HEK293 (cell line): ENCODE data around the gene SALL1.

Source experiments
- ZNF19 ChIP-seq: fragments of 450-650 bp; formaldehyde crosslinking; IDR thresholded peaks from 2 replicates; pipeline ENCODE4; 2016; ENCODE audit warnings: missing biosample characterization, missing genetic modification characterization, low read depth
- ZNF558 ChIP-seq: fragments of 450-650 bp; formaldehyde crosslinking; IDR thresholded peaks from 2 replicates; pipeline ENCODE4 v1.5.1; 2016; ENCODE audit warnings: missing biosample characterization, missing genetic modification characterization
- TF ChIP-seq, protein P1 (sequence below): fragments of 450-650 bp; formaldehyde crosslinking; IDR thresholded peaks from 2 replicates; pipeline ENCODE4 v1.5.1; 2016; ENCODE audit warnings: missing biosample characterization, missing genetic modification characterization
- TF ChIP-seq, protein P2 (sequence below): fragments of 450-650 bp; formaldehyde crosslinking; IDR thresholded peaks from 2 replicates; pipeline ENCODE4 v1.5.1; 2016; ENCODE audit warnings: missing biosample characterization, missing genetic modification characterization

DNA sequence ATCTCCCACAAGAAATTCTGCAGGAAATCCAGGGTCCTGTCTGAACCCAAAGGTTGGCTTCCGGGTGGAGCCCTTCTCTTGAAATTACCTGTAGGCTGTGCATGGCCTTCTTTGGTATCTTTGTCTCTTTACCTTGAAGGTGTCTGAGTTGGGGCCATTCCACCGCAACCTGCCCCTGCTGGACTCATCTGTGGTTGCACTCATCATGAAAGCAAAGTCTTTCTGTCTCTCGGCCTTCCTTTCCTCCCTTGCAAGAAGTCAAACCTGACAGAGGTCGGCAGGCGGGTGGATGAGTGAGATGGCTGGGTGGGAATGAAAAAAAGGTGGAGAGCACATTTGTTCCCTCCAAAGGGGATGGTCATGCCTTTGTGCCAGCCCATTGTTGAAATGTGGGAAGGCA, 25.1 kb downstream of the SALL1 start:
- TF ChIP-seq, protein P1, sequence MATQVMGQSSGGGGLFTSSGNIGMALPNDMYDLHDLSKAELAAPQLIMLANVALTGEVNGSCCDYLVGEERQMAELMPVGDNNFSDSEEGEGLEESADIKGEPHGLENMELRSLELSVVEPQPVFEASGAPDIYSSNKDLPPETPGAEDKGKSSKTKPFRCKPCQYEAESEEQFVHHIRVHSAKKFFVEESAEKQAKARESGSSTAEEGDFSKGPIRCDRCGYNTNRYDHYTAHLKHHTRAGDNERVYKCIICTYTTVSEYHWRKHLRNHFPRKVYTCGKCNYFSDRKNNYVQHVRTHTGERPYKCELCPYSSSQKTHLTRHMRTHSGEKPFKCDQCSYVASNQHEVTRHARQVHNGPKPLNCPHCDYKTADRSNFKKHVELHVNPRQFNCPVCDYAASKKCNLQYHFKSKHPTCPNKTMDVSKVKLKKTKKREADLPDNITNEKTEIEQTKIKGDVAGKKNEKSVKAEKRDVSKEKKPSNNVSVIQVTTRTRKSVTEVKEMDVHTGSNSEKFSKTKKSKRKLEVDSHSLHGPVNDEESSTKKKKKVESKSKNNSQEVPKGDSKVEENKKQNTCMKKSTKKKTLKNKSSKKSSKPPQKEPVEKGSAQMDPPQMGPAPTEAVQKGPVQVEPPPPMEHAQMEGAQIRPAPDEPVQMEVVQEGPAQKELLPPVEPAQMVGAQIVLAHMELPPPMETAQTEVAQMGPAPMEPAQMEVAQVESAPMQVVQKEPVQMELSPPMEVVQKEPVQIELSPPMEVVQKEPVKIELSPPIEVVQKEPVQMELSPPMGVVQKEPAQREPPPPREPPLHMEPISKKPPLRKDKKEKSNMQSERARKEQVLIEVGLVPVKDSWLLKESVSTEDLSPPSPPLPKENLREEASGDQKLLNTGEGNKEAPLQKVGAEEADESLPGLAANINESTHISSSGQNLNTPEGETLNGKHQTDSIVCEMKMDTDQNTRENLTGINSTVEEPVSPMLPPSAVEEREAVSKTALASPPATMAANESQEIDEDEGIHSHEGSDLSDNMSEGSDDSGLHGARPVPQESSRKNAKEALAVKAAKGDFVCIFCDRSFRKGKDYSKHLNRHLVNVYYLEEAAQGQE (tag by site-specific recombination), result no peak
- TF ChIP-seq, protein P2, sequence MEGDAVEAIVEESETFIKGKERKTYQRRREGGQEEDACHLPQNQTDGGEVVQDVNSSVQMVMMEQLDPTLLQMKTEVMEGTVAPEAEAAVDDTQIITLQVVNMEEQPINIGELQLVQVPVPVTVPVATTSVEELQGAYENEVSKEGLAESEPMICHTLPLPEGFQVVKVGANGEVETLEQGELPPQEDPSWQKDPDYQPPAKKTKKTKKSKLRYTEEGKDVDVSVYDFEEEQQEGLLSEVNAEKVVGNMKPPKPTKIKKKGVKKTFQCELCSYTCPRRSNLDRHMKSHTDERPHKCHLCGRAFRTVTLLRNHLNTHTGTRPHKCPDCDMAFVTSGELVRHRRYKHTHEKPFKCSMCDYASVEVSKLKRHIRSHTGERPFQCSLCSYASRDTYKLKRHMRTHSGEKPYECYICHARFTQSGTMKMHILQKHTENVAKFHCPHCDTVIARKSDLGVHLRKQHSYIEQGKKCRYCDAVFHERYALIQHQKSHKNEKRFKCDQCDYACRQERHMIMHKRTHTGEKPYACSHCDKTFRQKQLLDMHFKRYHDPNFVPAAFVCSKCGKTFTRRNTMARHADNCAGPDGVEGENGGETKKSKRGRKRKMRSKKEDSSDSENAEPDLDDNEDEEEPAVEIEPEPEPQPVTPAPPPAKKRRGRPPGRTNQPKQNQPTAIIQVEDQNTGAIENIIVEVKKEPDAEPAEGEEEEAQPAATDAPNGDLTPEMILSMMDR (tag by site-specific recombination), result no peak
- TF ChIP-seq ZNF19, result no peak
- TF ChIP-seq ZNF558 (tag by site-specific recombination), result no peak
